Hypothalamus (tissue), 51 donors: ENCODE data around the gene HCFC2.
A peak's percentile ranks its signal among the peaks of the same experiment; 100 is the strongest.
"Not testable (repeated sequence)": the region's sequence is repeated elsewhere in the genome, so short reads cannot be mapped to it uniquely, and the experiment has no call there.

Experiments used
- DNase-seq, 51 donors: peaks; one replicate each; lab custom pipeline; 2025; lab: John Stamatoyannopoulos, UW

Gene HCFC2

GRCh38 chr12:104114834-104115586 lies 50.7 kb downstream of the HCFC2 start:
- DNase-seq, result not testable (repeated sequence)

GRCh38 chr12:104115587-104115975 lies 51.2 kb downstream of the HCFC2 start:
- DNase-seq, result no peak

GRCh38 chr12:104121001-104121400 lies 56.7 kb downstream of the HCFC2 start:
- DNase-seq, result no peak

- DNase-seq, result no peak
These were observed 58.0 kb downstream of the HCFC2 start for GRCh38 chr12:104122298-104122697.

- DNase-seq, result no peak
These were observed 62.2 kb downstream of the HCFC2 start for GRCh38 chr12:104126548-104126947.

GRCh38 chr12:104130760-104131159 lies 66.4 kb downstream of the HCFC2 start:
- DNase-seq, result no peak

GRCh38 chr12:104131609-104132008 lies 67.3 kb downstream of the HCFC2 start:
- DNase-seq, result no peak

- peak in 4 of 51 donors; percentile 2 to 10 (median 6) for DNase-seq
These were observed 68.1 kb downstream of the HCFC2 start for GRCh38 chr12:104132351-104132956.

- DNase-seq, result no peak
These were observed 69.0 kb downstream of the HCFC2 start for GRCh38 chr12:104133321-104133720.

GRCh38 chr12:104133866-104134265 lies 69.5 kb downstream of the HCFC2 start:
- no peak for DNase-seq

GRCh38 chr12:104134882-104135281 lies 70.6 kb downstream of the HCFC2 start:
- DNase-seq, result no peak

- no peak for DNase-seq
These were observed 72.2 kb downstream of the HCFC2 start for GRCh38 chr12:104136577-104136976.

GRCh38 chr12:104137001-104137901 lies 72.9 kb downstream of the HCFC2 start:
- peak in 26 of 51 donors; percentile 2 to 51 (median 21) for DNase-seq

GRCh38 chr12:104137902-104138796 lies 73.8 kb downstream of the HCFC2 start, which contains the start of gene NFYB:
NFYB (minus strand) TSS chr12:104138210; CDS start chr12:104135453, 2,757 bp downstream.
- DNase-seq, result peak; percentile 43 to 97 (median 89)

- DNase-seq, result peak in 13 of 51 donors; percentile 9 to 74 (median 19)
These were observed 74.4 kb downstream of the HCFC2 start for GRCh38 chr12:104138797-104139152.

- no peak for DNase-seq
These were observed 78.2 kb downstream of the HCFC2 start for GRCh38 chr12:104142543-104142942.

GRCh38 chr12:104143002-104143401 lies 78.7 kb downstream of the HCFC2 start:
- DNase-seq, result no peak

GRCh38 chr12:104143918-104144317 lies 79.6 kb downstream of the HCFC2 start:
- no peak for DNase-seq

GRCh38 chr12:104147346-104147745 lies 83.0 kb downstream of the HCFC2 start:
- DNase-seq, result no peak

- DNase-seq, result no peak
These were observed 86.1 kb downstream of the HCFC2 start for GRCh38 chr12:104150416-104150815.
